ENCODE data around the gene RPS6KA2.
"Not testable (repeated sequence)": the region's sequence is repeated elsewhere in the genome, so short reads cannot be mapped to it uniquely, and the experiment has no call there.

RPS6KA2 gene

DNA sequence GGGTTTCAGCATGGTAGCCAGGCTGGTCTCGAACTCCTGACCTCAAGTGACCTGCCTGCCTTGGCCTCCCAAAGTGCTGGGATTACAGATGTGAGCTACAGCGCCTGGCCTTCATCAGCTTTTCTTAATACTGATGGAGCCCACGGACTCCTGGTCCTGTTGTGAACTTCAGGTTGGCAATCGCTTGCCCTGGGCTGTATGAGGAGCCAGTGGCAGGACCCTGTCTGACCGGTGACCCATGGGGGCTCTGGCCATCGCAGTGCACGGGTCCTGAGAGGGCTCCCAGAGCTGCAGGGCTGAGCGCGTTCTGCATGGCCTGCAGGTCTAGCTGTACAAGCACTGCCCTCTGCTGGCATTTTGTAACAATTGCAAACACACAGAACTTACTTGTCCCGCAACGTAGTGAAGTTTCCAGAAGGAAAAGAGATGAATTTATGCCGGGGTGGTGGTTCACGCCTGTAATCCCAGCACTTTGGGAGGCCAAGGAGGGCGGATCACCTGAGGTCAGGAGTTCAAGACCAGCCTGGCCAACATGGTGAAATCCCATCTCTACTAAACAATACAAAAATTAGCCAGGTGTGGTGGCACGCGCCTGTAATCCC lies 226.3 kb downstream of the RPS6KA2 start:
- not testable (repeated sequence) for H3K36me3 ChIP-seq (ENCODE audit: control insufficient read depth, insufficient read depth, low read length); H3K4me1 ChIP-seq (ENCODE audit: control insufficient read depth, insufficient read depth, low read length); H3K27me3 ChIP-seq (ENCODE audit: control insufficient read depth, insufficient read depth, low read length); H3K9me3 ChIP-seq (ENCODE audit: control insufficient read depth, low read length); H3K9ac ChIP-seq (ENCODE audit: low read length); H3K4me3 ChIP-seq (ENCODE audit: low read length)

DNA sequence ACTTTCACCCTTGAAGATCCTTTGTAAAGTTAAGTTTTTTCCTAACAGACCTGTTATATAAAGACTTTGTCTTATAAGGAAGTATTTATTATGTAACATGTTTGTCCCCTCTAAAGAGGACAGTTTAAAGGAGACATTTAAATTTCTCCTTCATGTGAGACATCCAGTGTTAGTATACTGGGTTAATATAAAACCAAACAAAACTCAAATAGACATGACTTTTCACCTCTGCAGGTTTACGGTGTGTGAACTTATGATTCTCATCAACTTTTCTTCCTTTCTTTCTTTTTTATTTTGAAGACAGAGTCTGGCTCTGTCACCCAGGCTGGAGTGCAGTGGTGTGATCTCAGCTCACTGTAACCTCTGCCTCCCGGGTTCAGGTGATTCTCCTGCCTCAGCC lies 226.9 kb downstream of the RPS6KA2 start:
- Histone ChIP-seq H3K9me3 (ENCODE audit: control insufficient read depth, low read length) (no peaks in the 10 kb centered on the region), H3K36me3 (ENCODE audit: control insufficient read depth, insufficient read depth, low read length) (no peaks in the 10 kb centered on the region), H3K9ac (ENCODE audit: low read length) (no peak overlapping the region), H3K27me3 (ENCODE audit: control insufficient read depth, insufficient read depth, low read length) (peaks cover 8% of the 10 kb centered on the region), H3K4me3 (ENCODE audit: low read length) (no peak overlapping the region), H3K4me1 (ENCODE audit: control insufficient read depth, insufficient read depth, low read length) (peaks cover 4% of the 10 kb centered on the region)

DNA sequence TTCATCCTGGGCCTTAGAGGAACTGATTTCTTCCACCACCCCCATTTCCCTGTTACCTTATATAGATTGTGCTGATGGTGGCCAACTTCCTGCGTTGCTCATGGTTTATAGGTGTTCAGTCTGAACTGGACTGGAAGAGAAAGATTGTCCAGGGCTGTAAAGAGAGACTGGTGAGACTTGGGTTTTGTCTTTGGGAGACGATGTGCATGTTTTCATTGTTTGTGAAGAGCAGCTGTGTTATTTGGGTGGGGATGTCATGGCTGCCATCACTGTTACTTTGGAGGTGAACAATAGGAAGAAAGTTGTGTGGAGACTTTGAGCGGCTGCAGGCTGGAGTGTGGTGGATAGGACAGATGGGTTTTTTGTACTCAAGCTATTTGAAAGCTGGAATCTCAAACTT lies 228.7 kb downstream of the RPS6KA2 start:
- H3K27me3 ChIP-seq (ENCODE audit: control insufficient read depth, insufficient read depth, low read length): peaks cover 12% of the 10 kb centered on the region
- no peak overlapping the region for H3K4me3 ChIP-seq (ENCODE audit: low read length)
- H3K36me3 ChIP-seq (ENCODE audit: control insufficient read depth, insufficient read depth, low read length): no peaks in the 10 kb centered on the region
- no peaks in the 10 kb centered on the region for H3K9me3 ChIP-seq (ENCODE audit: control insufficient read depth, low read length)
- H3K9ac ChIP-seq (ENCODE audit: low read length): no peak overlapping the region
- H3K4me1 ChIP-seq (ENCODE audit: control insufficient read depth, insufficient read depth, low read length): peaks cover 4% of the 10 kb centered on the region

DNA sequence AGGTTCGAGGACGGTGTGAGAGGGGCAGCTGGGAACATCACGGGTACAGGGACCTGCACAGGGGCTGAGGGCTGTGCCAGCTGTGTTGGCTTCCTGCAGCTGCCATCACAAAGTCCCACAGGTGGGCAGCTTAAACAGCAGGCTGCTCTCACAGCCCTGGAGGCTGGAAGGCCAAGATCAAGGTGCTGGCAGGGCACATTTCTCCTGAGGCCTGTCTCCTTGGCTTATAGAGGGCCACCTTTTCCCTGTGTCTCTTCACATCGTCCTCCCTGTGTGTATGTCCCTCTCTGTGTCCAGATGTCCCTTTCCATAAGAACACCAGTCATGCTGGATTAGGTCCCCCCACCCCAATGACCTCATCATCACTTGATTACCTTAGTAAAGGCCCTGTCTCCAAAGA lies 229.2 kb downstream of the RPS6KA2 start:
- H3K9me3 ChIP-seq (ENCODE audit: control insufficient read depth, low read length): no peaks in the 10 kb centered on the region
- H3K36me3 ChIP-seq (ENCODE audit: control insufficient read depth, insufficient read depth, low read length): no peaks in the 10 kb centered on the region
- H3K4me1 ChIP-seq (ENCODE audit: control insufficient read depth, insufficient read depth, low read length): peaks cover 4% of the 10 kb centered on the region
- no peak overlapping the region for H3K4me3 ChIP-seq (ENCODE audit: low read length)
- peaks cover 12% of the 10 kb centered on the region for H3K27me3 ChIP-seq (ENCODE audit: control insufficient read depth, insufficient read depth, low read length)
- H3K9ac ChIP-seq (ENCODE audit: low read length): no peak overlapping the region

DNA sequence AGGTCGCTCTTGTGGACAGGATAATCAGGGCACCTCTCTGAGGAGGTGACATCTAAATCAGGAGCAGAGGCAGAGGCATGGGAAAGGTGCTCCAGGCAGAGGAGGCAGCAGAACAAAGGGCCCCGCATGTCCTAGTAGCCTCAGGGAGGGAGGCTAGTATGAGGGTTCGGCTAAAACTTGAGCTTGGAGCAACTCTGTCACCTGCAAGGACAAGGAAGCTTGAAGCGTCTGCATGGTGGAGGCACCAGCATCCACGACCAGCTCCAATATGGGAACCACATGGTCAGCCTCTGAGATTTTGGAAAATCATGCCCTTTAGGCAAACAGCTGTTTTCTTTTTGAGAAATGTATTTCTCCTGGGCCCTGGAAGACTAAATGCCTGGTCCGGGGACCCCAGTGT lies 231.3 kb downstream of the RPS6KA2 start:
- no peaks in the 10 kb centered on the region for H3K9me3 ChIP-seq (ENCODE audit: control insufficient read depth, low read length)
- H3K9ac ChIP-seq (ENCODE audit: low read length): no peak overlapping the region
- no peaks in the 10 kb centered on the region for H3K36me3 ChIP-seq (ENCODE audit: control insufficient read depth, insufficient read depth, low read length)
- no peak overlapping the region for H3K4me3 ChIP-seq (ENCODE audit: low read length)
- H3K27me3 ChIP-seq (ENCODE audit: control insufficient read depth, insufficient read depth, low read length): peaks cover 12% of the 10 kb centered on the region
- peaks cover 3% of the 10 kb centered on the region for H3K4me1 ChIP-seq (ENCODE audit: control insufficient read depth, insufficient read depth, low read length)

DNA sequence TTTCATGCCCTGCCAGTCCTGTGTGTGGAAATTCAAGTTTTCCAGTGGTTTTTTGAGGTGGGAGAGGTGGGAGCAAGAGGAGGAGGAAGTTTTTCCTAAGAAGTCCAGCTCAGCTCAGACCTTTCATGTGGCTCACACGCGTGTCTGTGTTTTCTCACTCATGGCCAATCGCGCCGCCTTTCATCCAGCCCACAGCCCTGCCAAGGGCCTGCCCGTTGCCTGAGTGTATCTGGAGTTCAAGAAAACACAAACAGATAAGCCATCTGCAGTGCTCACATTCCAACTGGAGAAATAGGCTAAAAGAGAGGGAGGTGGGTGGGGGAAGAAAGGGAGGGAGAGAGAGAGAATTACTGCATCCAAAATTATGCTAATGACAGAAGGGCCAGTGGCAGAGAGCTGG lies 231.7 kb downstream of the RPS6KA2 start:
- H3K36me3 ChIP-seq (ENCODE audit: control insufficient read depth, insufficient read depth, low read length): no peaks in the 10 kb centered on the region
- no peak overlapping the region for H3K4me3 ChIP-seq (ENCODE audit: low read length)
- peaks cover 15% of the 10 kb centered on the region for H3K27me3 ChIP-seq (ENCODE audit: control insufficient read depth, insufficient read depth, low read length)
- H3K4me1 ChIP-seq (ENCODE audit: control insufficient read depth, insufficient read depth, low read length): no peaks in the 10 kb centered on the region
- no peak overlapping the region for H3K9ac ChIP-seq (ENCODE audit: low read length)
- H3K9me3 ChIP-seq (ENCODE audit: control insufficient read depth, low read length): no peaks in the 10 kb centered on the region

DNA sequence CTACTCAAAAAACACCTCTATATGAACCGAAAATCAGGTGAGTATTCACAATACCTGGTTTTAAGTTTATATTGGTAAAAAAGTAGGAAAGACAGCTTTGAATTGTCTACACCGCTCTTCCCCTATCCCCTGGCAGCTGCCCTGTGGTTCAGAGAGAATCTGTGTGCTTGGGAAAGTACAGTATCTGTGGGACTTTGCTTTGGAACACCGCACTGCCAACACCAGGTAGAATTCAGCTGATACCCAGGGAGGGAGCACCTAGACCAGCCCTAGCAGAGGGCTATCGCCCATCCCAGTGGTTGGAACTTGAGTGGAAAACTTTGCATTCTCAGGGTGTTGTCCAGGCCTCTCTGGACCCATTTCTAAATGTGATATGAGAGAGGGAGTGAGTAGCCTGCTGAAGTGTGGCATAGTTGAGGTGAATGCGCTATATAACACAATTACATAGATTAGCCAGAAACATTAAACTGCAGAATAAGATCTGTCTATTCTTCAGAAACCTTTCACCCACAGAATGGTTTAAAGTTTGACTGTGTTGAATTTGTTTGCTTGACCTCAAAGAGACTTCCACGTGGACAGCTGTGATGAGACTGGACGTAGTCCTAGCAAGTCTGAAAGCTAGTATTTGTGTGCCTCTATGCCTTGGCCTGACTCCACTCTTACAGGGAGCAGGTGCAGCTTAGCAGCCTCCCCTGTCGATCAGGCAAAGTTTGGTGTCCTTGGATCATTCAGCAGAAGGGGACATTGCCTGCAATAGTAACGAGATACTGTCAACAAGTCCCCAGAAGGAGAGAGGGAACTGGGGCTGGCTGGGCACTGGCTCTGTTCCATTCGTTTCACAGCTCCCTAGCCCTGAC lies 232.8 kb downstream of the RPS6KA2 start:
- H3K4me1 ChIP-seq (ENCODE audit: control insufficient read depth, insufficient read depth, low read length): no peaks in the 10 kb centered on the region
- H3K4me3 ChIP-seq (ENCODE audit: low read length): no peak overlapping the region
- peaks cover 15% of the 10 kb centered on the region for H3K27me3 ChIP-seq (ENCODE audit: control insufficient read depth, insufficient read depth, low read length)
- no peaks in the 10 kb centered on the region for H3K9me3 ChIP-seq (ENCODE audit: control insufficient read depth, low read length)
- no peaks in the 10 kb centered on the region for H3K36me3 ChIP-seq (ENCODE audit: control insufficient read depth, insufficient read depth, low read length)
- H3K9ac ChIP-seq (ENCODE audit: low read length): no peak overlapping the region

DNA sequence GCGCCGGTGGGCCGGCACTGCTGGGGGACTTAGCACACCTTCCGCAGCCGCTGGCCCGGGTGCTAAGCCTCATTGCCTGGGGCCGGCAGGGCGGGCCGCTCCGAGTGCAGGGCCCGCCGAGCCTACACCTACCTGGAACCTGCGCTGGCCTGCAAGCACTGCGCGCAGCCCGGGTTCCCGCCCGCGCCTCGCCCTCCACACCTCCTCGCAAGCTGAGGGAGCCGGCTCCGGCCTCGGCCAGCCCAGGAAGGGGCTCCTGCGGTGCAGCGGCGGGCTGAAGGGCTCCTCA lies 233.6 kb downstream of the RPS6KA2 start:
- Histone ChIP-seq H3K27me3 (ENCODE audit: control insufficient read depth, insufficient read depth, low read length) (peaks cover 15% of the 10 kb centered on the region), H3K9ac (ENCODE audit: low read length) (no peak overlapping the region), H3K9me3 (ENCODE audit: control insufficient read depth, low read length) (no peaks in the 10 kb centered on the region), H3K4me3 (ENCODE audit: low read length) (no peak overlapping the region), H3K4me1 (ENCODE audit: control insufficient read depth, insufficient read depth, low read length) (no peaks in the 10 kb centered on the region), H3K36me3 (ENCODE audit: control insufficient read depth, insufficient read depth, low read length) (no peaks in the 10 kb centered on the region)

DNA sequence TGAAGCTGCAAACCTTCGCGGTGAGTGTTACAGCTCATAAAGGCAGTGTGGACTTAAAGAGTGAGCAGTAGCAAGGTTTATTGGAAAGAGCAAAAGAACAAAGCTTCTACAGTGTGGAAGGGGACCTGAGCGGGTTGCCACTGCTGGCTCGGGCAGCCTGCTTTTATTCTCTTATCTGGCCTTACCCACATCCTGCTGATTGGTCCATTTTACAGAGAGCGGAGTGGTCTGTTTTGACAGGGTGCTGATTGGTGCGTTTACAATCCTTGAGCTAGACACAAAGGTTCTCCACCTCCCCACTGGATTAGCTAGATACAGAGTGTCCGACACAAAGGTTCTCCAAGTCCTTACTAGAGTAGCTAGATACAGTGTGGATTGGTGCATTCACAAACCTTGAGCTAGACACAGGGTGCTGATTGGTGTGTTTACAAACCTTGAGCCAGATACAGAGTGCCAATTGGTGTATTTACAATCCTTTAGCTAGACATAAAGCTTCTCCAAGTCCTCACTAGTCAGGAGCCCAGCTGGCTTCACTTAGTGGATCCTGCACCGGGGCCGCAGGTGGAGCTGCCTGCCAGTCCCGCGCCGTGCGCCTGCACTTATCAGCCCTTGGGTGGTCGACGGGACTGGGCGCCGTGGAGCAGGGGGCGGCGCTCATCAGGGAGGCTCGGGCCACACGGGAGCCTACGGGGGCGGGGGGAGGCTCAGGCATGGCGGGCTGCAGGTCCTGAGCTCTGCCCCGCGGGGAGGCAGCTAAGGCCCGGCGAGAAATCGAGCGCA lies 234.1 kb downstream of the RPS6KA2 start:
- peaks cover 15% of the 10 kb centered on the region for H3K27me3 ChIP-seq (ENCODE audit: control insufficient read depth, insufficient read depth, low read length)
- H3K9me3 ChIP-seq (ENCODE audit: control insufficient read depth, low read length); H3K4me1 ChIP-seq (ENCODE audit: control insufficient read depth, insufficient read depth, low read length); H3K9ac ChIP-seq (ENCODE audit: low read length); H3K4me3 ChIP-seq (ENCODE audit: low read length); H3K36me3 ChIP-seq (ENCODE audit: control insufficient read depth, insufficient read depth, low read length): not testable (repeated sequence)

DNA sequence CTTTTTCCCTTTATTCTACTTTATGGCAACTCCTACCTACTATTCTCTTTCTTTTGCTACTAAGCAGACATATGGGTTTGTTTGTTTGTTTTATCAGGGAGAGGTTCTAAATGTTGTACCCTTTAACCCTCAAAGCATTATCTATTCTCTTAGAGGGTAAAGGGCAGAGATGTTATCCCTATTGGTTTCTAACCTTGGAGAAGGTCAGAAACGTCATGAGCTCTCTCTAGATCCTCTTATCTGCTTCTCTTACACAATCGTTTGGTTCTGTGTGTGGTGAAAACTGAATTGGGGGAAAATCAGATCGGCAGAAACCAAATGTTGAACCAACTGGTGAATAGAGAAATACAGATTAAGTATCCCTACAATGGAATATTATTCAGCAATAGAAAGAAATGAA lies 237.9 kb downstream of the RPS6KA2 start:
- H3K9ac ChIP-seq (ENCODE audit: low read length): no peak overlapping the region
- H3K9me3 ChIP-seq (ENCODE audit: control insufficient read depth, low read length): no peaks in the 10 kb centered on the region
- no peaks in the 10 kb centered on the region for H3K4me1 ChIP-seq (ENCODE audit: control insufficient read depth, insufficient read depth, low read length)
- H3K36me3 ChIP-seq (ENCODE audit: control insufficient read depth, insufficient read depth, low read length): no peaks in the 10 kb centered on the region
- no peak overlapping the region for H3K4me3 ChIP-seq (ENCODE audit: low read length)
- peaks cover 7% of the 10 kb centered on the region for H3K27me3 ChIP-seq (ENCODE audit: control insufficient read depth, insufficient read depth, low read length)

DNA sequence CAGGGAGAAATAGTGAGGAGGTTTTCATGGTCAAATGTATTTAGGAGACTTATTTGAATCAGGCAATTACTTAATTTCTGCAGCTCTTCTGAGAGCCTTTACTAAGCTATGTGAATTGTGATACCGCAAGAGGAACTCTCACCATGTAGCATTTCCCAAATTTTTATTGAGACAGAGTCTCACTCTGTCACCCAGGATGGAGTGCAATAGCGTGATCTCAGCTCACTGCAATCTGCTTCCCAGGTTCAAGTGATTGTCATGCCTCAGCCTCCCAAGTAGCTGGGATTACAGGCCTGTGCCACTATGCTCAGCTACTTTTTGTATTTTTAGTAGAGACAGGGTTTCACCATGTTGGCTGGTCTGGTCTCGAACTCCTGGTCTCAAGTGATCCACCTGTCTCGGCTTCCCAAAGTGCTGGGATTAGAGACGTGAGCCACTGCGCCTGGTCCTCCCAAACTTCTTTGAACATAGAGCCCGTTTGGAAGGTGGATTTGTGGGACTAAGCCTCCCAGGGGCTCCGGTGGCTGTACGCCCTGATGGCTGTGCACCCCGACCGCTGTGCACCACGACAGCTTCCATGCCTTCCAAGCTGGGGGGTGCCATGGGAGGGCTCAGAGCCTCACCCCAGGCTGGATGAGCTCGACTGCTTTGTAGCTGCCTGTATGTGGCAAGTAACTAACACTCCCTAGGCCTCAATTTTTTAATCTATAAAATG lies 238.6 kb downstream of the RPS6KA2 start:
- H3K4me1 ChIP-seq (ENCODE audit: control insufficient read depth, insufficient read depth, low read length): no peaks in the 10 kb centered on the region

More for the DNA sequence above, 238.6 kb downstream of the RPS6KA2 start:
- H3K4me3 ChIP-seq (ENCODE audit: low read length): no peak overlapping the region
- H3K9me3 ChIP-seq (ENCODE audit: control insufficient read depth, low read length): no peaks in the 10 kb centered on the region
- peaks cover 3% of the 10 kb centered on the region for H3K27me3 ChIP-seq (ENCODE audit: control insufficient read depth, insufficient read depth, low read length)
- H3K9ac ChIP-seq (ENCODE audit: low read length): no peak overlapping the region
- no peaks in the 10 kb centered on the region for H3K36me3 ChIP-seq (ENCODE audit: control insufficient read depth, insufficient read depth, low read length)
